Prostate gland (tissue), 2 donors: ENCODE results near the gene TRIM37. TPM values are rescaled to one million over a fixed set of nuclear protein-coding genes. Genes with fewer than 3 reads are reported as not detected.
"Not testable (repeated sequence)": the region's sequence is repeated elsewhere in the genome, so short reads cannot be mapped to it uniquely, and the experiment has no call there.

Experiments
- DNase-seq: peaks from one replicate; pipeline ENCODE4 v3.0.0-alpha.2; 2019; ENCODE audit warnings: low spot score
- H3K27ac ChIP-seq, 2 donors: fragments of 200-600 bp; sonication (generic); 2 replicates each; pipeline ENCODE4 v1.5.1; 2017 to 2019
- H3K27me3 ChIP-seq: fragments of 200-600 bp; sonication (generic); replicated peaks from 2 replicates; pipeline ENCODE4 v1.5.1; 2019; ENCODE audit not compliant: insufficient read depth
- H3K36me3 ChIP-seq, 2 donors: fragments of 200-600 bp; sonication (generic); 1 replicate in 1 of 2; 2 replicates in 1 of 2; pipeline versions ENCODE4 v1.5.1 to v1.8.1; 2017 to 2019
- H3K4me1 ChIP-seq: fragments of 200-600 bp; sonication (generic); replicated peaks from 2 replicates; pipeline ENCODE4 v1.5.1; 2019
- H3K4me3 ChIP-seq, 2 donors: fragments of 200-600 bp; sonication (generic); 2 replicates each; pipeline ENCODE4 v1.5.1; 2017 to 2019
- H3K9me3 ChIP-seq: fragments of 200-600 bp; sonication (generic); 2 replicates; pipeline ENCODE4 v1.5.1; 2017
- POLR2A ChIP-seq: fragments of 450-650 bp; IDR thresholded peaks from one replicate; pipeline ENCODE4 v1.6.1; 2016; ENCODE audit warnings: antibody characterized with exemption, mild to moderate bottlenecking
- POLR2AphosphoS5 ChIP-seq: sonication (generic); formaldehyde crosslinking; IDR thresholded peaks from one replicate; pipeline ENCODE4 v1.6.1; 2017; ENCODE audit warnings: antibody characterized with exemption
- WGBS: methylation state at CpG from one replicate; pipeline ENCODE4 v1.1.5; 2018; 5-methylcytosine and 5-hydroxymethylcytosine counted together
- intact Hi-C: fragments of 100-400 bp; cut with DNase I; formaldehyde crosslinking; loops from one replicate; pipeline ENCODE4 v1.14.2; 2022
- total RNA-seq, 2 donors: library from RNA; depleted of rRNA; stranded (reverse); fragments of >200 nt; gene quantifications; one replicate each; pipeline ENCODE4 v1.1.0, GENCODE V29; 2016
- TF ChIP-seq, protein P1 (sequence below), 4 experiments: fragments of 200-600 bp in 2 of 4; fragments of 450-650 bp in 2 of 4; sonication (generic) in 2 of 4; IDR thresholded peaks; 1 replicate in 3 of 4; 2 replicates in 1 of 4; pipeline ENCODE4 v1.5.1; 2016 to 2019; ENCODE audit warnings: antibody characterized with exemption in 4 of 4, mild to moderate bottlenecking in 2 of 4, moderate library complexity in 2 of 4

Gene TRIM37
- total RNA-seq, 2 donors from 2014 or later: 22.6 to 55.5 TPM

DNA sequence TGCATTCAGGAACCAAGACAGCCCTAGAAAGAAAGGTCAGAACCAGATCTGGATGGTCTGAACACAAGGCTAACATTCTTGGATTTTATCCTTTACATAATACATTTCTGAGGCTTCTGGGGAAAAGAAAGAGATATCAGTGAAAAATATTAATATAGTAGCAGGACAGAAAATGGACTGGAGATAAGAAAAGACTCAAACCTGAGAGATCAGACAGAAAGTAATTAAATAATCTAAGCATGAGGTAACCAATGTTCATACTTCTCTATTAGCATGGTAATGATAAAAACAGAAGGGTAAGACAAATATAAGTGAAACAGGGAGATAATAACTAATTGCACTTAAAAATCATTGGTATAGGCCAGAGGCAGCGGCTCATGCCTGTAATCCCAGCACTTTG, 5.5 kb downstream of the TRIM37 start:
- Histone ChIP-seq H3K4me1 (no peaks in the 10 kb centered on the region), H3K4me3 (no peak overlapping the region), H3K36me3 (no peaks in the 10 kb centered on the region), H3K27me3 (no peaks in the 10 kb centered on the region), H3K9me3 (no peaks in the 10 kb centered on the region), H3K27ac (no peak overlapping the region)
- 92% methylated on average over 1 of the region's 1 CpG for WGBS
- TF ChIP-seq POLR2AphosphoS5 (no peak), POLR2A (no peak)
- TF ChIP-seq, protein P1, sequence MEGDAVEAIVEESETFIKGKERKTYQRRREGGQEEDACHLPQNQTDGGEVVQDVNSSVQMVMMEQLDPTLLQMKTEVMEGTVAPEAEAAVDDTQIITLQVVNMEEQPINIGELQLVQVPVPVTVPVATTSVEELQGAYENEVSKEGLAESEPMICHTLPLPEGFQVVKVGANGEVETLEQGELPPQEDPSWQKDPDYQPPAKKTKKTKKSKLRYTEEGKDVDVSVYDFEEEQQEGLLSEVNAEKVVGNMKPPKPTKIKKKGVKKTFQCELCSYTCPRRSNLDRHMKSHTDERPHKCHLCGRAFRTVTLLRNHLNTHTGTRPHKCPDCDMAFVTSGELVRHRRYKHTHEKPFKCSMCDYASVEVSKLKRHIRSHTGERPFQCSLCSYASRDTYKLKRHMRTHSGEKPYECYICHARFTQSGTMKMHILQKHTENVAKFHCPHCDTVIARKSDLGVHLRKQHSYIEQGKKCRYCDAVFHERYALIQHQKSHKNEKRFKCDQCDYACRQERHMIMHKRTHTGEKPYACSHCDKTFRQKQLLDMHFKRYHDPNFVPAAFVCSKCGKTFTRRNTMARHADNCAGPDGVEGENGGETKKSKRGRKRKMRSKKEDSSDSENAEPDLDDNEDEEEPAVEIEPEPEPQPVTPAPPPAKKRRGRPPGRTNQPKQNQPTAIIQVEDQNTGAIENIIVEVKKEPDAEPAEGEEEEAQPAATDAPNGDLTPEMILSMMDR (IDR thresholded peaks at IDR 0.05): no peak
- no peak for DNase-seq
- intact Hi-C loops: no loop called here

DNA sequence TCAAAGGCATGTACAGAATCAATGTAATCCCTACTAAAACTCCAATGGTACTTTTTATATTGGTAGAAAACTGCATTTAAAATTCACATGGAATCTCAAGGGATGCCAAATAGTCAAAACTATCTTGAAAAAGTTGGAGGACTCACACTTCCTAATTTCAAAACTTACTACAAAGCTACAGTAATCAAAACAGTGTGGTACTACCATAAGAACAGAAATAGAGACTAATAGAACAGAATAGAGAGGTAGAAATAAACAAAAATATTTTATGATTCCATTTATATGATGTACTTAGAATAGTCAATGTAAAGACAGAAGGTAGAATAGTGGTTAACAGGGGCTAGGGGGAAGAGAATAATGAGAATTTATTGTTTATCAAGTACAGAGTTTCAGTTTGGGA, 8.8 kb downstream of the TRIM37 start:
- no peaks in the 10 kb centered on the region for H3K36me3 ChIP-seq
- H3K4me1 ChIP-seq: no peaks in the 10 kb centered on the region
- intact Hi-C loops: no loop called here
- H3K9me3 ChIP-seq: no peaks in the 10 kb centered on the region
- TF ChIP-seq POLR2AphosphoS5 (no peak), POLR2A (no peak)
- TF ChIP-seq, protein P1 (IDR thresholded peaks at IDR 0.05): no peak
- H3K27me3 ChIP-seq: no peaks in the 10 kb centered on the region
- H3K27ac ChIP-seq: no peak overlapping the region
- H3K4me3 ChIP-seq: no peak overlapping the region
- DNase-seq: no peak

DNA sequence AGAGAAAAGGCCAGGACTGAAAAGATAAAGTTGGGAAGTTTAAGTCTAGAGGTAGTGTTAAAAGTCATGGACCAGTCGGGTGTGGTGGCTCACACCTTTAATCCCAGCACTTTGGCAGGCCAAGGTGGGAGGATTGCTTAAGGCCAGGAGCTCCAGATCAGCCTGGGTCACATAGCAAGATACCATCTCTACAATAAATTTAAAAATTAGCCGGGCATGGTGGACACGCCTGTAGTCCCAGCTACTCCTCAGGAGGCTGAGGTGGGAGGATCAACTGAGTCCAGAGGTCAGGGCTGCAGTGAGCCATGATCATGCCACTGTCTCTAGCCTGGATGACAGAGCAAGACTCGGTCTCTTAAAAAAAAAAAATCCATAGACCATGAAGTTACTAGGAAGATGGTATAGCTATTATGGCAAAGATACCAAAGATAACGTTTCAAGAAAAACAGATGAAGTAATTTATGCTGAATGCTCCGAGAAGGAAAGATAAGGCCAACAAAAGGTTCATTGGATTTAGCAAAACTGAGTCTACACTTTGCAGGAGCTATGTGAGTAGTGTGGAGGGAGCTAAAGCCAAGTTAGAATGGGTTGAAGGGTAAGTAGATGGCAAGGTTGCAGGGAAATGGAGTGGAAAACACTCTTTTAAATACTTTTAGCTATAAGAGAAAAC, 11.7 kb downstream of the TRIM37 start:
- 85% methylated on average over 6 of the region's 6 CpGs for WGBS
- no peaks in the 10 kb centered on the region for H3K4me1 ChIP-seq
- intact Hi-C loops: no loop called here
- H3K9me3 ChIP-seq: no peaks in the 10 kb centered on the region
- no peak overlapping the region for H3K27ac ChIP-seq
- TF ChIP-seq POLR2A (no peak), POLR2AphosphoS5 (no peak)
- TF ChIP-seq, protein P1 (IDR thresholded peaks at IDR 0.05): no peak
- H3K36me3 ChIP-seq: no peaks in the 10 kb centered on the region
- no peak for DNase-seq
- H3K27me3 ChIP-seq: no peaks in the 10 kb centered on the region
- no peak overlapping the region for H3K4me3 ChIP-seq

GRCh38 chr17:59093702-59094231, 12.9 kb downstream of the TRIM37 start:
- TF ChIP-seq POLR2AphosphoS5 (no peak), POLR2A (no peak)
- TF ChIP-seq, protein P1 (IDR thresholded peaks at IDR 0.05): no peak
- intact Hi-C loops: no loop called here
- no peak overlapping the region for H3K4me3 ChIP-seq
- H3K9me3 ChIP-seq: no peaks in the 10 kb centered on the region
- WGBS: 35% methylated on average over 8 of the region's 8 CpGs
- no peak for DNase-seq
- no peak overlapping the region for H3K27ac ChIP-seq
- no peaks in the 10 kb centered on the region for H3K36me3 ChIP-seq
- H3K4me1 ChIP-seq: no peaks in the 10 kb centered on the region
- no peaks in the 10 kb centered on the region for H3K27me3 ChIP-seq

DNA sequence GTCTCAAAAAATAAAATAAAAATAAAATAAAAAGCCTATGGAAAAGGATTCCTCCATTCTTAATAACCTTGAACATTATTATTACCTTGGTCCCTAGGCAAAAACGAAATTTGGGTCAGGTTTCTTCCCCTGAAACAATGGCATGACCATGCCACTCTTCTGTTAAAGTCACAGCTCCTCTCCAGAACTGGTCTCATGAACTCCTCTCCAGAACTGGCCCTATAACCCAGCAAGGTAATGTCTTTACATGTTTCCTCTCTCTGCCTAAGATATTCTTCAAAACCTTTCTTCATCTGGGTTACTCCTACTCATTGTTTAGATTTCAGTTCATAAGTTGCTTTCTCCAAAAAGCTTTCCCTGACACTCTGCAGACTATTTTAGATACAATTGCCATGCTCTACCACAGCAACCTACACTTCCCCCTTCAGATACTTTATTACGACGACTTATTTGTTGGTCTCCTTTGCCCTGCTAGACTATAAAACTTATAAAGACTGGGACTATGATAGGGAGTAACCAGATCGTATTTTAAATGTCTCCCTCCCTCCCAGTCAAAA, 13.5 kb downstream of the TRIM37 start:
- TF ChIP-seq, protein P1 (IDR thresholded peaks at IDR 0.05): no peak
- TF ChIP-seq POLR2AphosphoS5: no peak
- TF ChIP-seq POLR2A: no peak
- intact Hi-C loops: no loop called here
- Histone ChIP-seq H3K4me3 (no peak overlapping the region), H3K27me3 (no peaks in the 10 kb centered on the region), H3K9me3 (no peaks in the 10 kb centered on the region), H3K4me1 (no peaks in the 10 kb centered on the region), H3K27ac (no peak overlapping the region), H3K36me3 (no peaks in the 10 kb centered on the region)
- WGBS: 33% methylated on average over 4 of the region's 4 CpGs
- DNase-seq: no peak

- DNase-seq, H3K27ac ChIP-seq, H3K27me3 ChIP-seq, intact Hi-C loops, H3K4me3 ChIP-seq, H3K4me1 ChIP-seq, H3K9me3 ChIP-seq, H3K36me3 ChIP-seq: not testable (repeated sequence)
- WGBS: 94% methylated on average over 12 of the region's 12 CpGs
These were observed 16.1 kb downstream of the TRIM37 start for GRCh38 chr17:59090593-59090992.
